ENCODE data around the gene KLHL29. TPM values are rescaled to one million over a fixed set of nuclear protein-coding genes. Genes with fewer than 3 reads are reported as not detected.

The KLHL29 gene
- total RNA-seq, 1 experiment from 2014 or later = 7.7 TPM

DNA sequence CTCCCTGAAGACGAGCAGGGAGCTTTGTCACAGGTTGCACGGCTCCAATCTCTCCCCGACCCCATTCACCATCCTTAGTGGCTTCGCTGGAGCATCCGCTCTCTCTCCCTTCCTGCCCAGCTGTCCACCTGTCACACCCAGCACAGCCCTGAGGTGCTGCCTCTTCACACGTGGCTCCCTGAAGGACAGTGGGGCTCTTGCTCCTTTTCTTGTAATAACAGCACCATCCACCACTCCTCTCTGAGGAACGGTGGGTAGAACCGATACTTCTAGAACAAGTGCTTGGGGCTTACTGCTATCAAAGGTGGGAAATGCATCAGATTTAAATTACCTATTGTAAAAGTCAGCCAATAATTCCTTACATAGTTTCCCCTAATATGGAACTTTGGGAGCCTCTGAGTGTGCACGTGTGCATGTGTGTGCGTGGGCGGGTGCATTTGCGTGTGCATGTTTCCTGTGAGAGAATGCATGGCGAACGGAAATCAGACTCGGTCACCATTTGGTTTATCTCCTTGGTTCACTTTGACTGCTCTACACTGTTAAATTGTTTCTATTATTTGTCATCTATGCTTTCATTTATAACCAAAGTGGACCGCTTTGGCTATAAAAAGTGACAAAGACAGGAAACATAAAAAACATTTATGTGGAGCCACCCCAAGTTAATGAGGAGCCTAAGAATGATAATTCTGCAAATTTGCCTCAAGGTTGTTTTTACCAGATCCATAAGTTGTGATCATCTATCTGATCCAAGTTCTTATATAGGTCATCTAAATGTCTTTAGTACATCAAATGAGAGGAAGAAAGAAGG lies 39.1 kb downstream of the KLHL29 start:
- Histone ChIP-seq H3K4me3 (ENCODE audit: low read depth in 2 of 2, low read length in 2 of 2) (no peak overlapping the region), H3K27me3 (ENCODE audit: control insufficient read depth, insufficient read depth, low read length) (no peaks in the 10 kb centered on the region), H3K4me1 (ENCODE audit: control insufficient read depth, insufficient read depth, low read length) (no peaks in the 10 kb centered on the region), H3K36me3 (ENCODE audit: control insufficient read depth, insufficient read depth, low read length) (no peaks in the 10 kb centered on the region), H3K9me3 (ENCODE audit: control insufficient read depth, insufficient read depth, low read depth, low read length) (no peaks in the 10 kb centered on the region), H3K27ac (ENCODE audit: low read length) (no peak overlapping the region)
- POLR2A ChIA-PET = no interaction called here
- TF ChIP-seq TCF7L2 (IDR thresholded peaks at IDR 0.05; ENCODE audit: low read depth, low read length) (no peak), SIN3A (IDR thresholded peaks at IDR 0.05; ENCODE audit: borderline replicate concordance, insufficient read depth, low read depth, low read length) (no peak), POLR2AphosphoS5 (IDR thresholded peaks at IDR 0.05; ENCODE audit: low read depth, low read length) (no peak)
- TF ChIP-seq, protein P1, sequence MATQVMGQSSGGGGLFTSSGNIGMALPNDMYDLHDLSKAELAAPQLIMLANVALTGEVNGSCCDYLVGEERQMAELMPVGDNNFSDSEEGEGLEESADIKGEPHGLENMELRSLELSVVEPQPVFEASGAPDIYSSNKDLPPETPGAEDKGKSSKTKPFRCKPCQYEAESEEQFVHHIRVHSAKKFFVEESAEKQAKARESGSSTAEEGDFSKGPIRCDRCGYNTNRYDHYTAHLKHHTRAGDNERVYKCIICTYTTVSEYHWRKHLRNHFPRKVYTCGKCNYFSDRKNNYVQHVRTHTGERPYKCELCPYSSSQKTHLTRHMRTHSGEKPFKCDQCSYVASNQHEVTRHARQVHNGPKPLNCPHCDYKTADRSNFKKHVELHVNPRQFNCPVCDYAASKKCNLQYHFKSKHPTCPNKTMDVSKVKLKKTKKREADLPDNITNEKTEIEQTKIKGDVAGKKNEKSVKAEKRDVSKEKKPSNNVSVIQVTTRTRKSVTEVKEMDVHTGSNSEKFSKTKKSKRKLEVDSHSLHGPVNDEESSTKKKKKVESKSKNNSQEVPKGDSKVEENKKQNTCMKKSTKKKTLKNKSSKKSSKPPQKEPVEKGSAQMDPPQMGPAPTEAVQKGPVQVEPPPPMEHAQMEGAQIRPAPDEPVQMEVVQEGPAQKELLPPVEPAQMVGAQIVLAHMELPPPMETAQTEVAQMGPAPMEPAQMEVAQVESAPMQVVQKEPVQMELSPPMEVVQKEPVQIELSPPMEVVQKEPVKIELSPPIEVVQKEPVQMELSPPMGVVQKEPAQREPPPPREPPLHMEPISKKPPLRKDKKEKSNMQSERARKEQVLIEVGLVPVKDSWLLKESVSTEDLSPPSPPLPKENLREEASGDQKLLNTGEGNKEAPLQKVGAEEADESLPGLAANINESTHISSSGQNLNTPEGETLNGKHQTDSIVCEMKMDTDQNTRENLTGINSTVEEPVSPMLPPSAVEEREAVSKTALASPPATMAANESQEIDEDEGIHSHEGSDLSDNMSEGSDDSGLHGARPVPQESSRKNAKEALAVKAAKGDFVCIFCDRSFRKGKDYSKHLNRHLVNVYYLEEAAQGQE (IDR thresholded peaks at IDR 0.05; ENCODE audit: insufficient read depth in 1 of 2, low read depth in 2 of 2, low read length in 1 of 2) = no peak
- TF ChIP-seq, protein P2, sequence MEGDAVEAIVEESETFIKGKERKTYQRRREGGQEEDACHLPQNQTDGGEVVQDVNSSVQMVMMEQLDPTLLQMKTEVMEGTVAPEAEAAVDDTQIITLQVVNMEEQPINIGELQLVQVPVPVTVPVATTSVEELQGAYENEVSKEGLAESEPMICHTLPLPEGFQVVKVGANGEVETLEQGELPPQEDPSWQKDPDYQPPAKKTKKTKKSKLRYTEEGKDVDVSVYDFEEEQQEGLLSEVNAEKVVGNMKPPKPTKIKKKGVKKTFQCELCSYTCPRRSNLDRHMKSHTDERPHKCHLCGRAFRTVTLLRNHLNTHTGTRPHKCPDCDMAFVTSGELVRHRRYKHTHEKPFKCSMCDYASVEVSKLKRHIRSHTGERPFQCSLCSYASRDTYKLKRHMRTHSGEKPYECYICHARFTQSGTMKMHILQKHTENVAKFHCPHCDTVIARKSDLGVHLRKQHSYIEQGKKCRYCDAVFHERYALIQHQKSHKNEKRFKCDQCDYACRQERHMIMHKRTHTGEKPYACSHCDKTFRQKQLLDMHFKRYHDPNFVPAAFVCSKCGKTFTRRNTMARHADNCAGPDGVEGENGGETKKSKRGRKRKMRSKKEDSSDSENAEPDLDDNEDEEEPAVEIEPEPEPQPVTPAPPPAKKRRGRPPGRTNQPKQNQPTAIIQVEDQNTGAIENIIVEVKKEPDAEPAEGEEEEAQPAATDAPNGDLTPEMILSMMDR (IDR thresholded peaks at IDR 0.05) = no peak
- in situ Hi-C loops (cut with HindIII; ENCODE audit: low pct_unique_long_range_greater_than_20kb, low sequenced_read_pairs) (no loop called here), intact Hi-C loops (cut with micrococcal nuclease; ENCODE audit: unreplicated experiment) (no loop called here)
- ATAC-seq (no peak), DNase-seq (ENCODE audit: low read depth, low spot score) (no peak)
- BruUV-seq (replicated peaks) = no TSS peak
- CTCF ChIA-PET = interaction anchor here (0.5 kb wide), 1 partner anchor 598 kb away, joined by 4 read pairs; no protein-coding TSS in a partner anchor

DNA sequence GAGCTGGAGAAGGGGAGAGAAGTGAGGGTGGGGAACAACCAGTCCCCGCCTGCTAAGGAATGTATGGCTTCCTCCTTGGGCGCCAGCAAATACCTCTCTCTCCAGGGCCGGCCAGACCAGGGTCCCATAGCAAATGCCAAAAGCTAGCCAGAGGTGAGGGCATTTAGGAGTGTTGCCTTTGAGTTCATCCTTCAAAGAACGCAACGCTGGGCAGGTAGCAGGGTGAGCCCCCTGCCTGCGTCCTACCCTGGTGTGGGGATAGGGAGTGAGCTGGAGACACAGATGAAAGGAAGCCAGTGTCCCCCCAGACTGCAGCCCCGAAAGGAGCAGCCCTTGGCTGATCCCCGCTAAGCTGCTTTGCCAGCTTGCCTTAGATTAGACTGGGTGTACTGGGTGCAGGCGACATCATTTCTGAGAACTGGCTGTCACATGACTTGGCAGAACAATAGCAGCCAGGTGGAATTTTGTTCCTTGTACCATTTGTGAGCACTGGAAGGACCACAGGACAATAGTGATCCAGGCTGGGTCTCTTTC lies 40.4 kb downstream of the KLHL29 start:
- DNase-seq (ENCODE audit: low read depth, low spot score) = no peak
- POLR2A ChIA-PET = no interaction called here

More for the DNA sequence above, 40.4 kb downstream of the KLHL29 start:
- no peaks in the 10 kb centered on the region for H3K36me3 ChIP-seq (ENCODE audit: control insufficient read depth, insufficient read depth, low read length)
- H3K4me1 ChIP-seq (ENCODE audit: control insufficient read depth, insufficient read depth, low read length) = no peaks in the 10 kb centered on the region
- H3K27ac ChIP-seq (ENCODE audit: low read length) = no peak overlapping the region
- H3K27me3 ChIP-seq (ENCODE audit: control insufficient read depth, insufficient read depth, low read length) = no peaks in the 10 kb centered on the region
- CTCF ChIA-PET = no interaction called here
- H3K4me3 ChIP-seq (ENCODE audit: low read depth in 2 of 2, low read length in 2 of 2) = no peak overlapping the region
- ATAC-seq = no peak
- no peaks in the 10 kb centered on the region for H3K9me3 ChIP-seq (ENCODE audit: control insufficient read depth, insufficient read depth, low read depth, low read length)
- intact Hi-C loops (cut with micrococcal nuclease; ENCODE audit: unreplicated experiment) (no loop called here), in situ Hi-C loops (cut with HindIII; ENCODE audit: low pct_unique_long_range_greater_than_20kb, low sequenced_read_pairs) (no loop called here)
- TF ChIP-seq TCF7L2 (IDR thresholded peaks at IDR 0.05; ENCODE audit: low read depth, low read length) (no peak), POLR2AphosphoS5 (IDR thresholded peaks at IDR 0.05; ENCODE audit: low read depth, low read length) (no peak), SIN3A (IDR thresholded peaks at IDR 0.05; ENCODE audit: borderline replicate concordance, insufficient read depth, low read depth, low read length) (no peak)
- TF ChIP-seq, protein P1 (IDR thresholded peaks at IDR 0.05; ENCODE audit: insufficient read depth in 1 of 2, low read depth in 2 of 2, low read length in 1 of 2) = no peak
- TF ChIP-seq, protein P2 (IDR thresholded peaks at IDR 0.05) = no peak
- no TSS peak for BruUV-seq (replicated peaks)

Data from Panc1 (cell line).